Neural progenitor cell (in vitro differentiated cells): ENCODE measurements around the gene HSPA1B. TPM values are rescaled to one million over a fixed set of nuclear protein-coding genes. Genes with fewer than 3 reads are reported as not detected.

Experiments
- DNase-seq: peaks from one replicate; pipeline ENCODE4 v3.0.0-alpha.2; 2016; ENCODE audit warnings: low spot score
- H2AFZ ChIP-seq: fragments of 200-600 bp; sonication (generic); replicated peaks from 2 replicates; pipeline ENCODE4 v1.6.1; 2016; ENCODE audit warnings: antibody characterized with exemption
- H3F3A ChIP-seq: fragments of 200-600 bp; sonication (generic); 2 replicates; pipeline ENCODE4 v1.6.1; 2016; ENCODE audit warnings: antibody characterized with exemption, low read depth
- H3K27ac ChIP-seq: fragments of 200-600 bp; sonication (generic); 2 replicates; pipeline ENCODE4 v1.5.1; 2016; ENCODE audit warnings: mild to moderate bottlenecking
- H3K27me3 ChIP-seq: fragments of 200-600 bp; sonication (generic); 2 replicates; pipeline ENCODE4 v1.6.1; 2016; ENCODE audit warnings: mild to moderate bottlenecking, moderate library complexity
- H3K36me3 ChIP-seq: fragments of 200-600 bp; sonication (generic); 2 replicates; pipeline ENCODE4 v1.5.1; 2016
- H3K4me1 ChIP-seq: fragments of 200-600 bp; sonication (generic); 2 replicates; pipeline ENCODE4 v1.6.1; 2016; ENCODE audit warnings: mixed run types
- H3K4me2 ChIP-seq: fragments of 200-600 bp; sonication (generic); 2 replicates; pipeline ENCODE4 v1.6.1; 2016
- H3K4me3 ChIP-seq: fragments of 200-600 bp; sonication (generic); 2 replicates; pipeline ENCODE4 v1.5.1; 2016
- H3K79me2 ChIP-seq: fragments of 200-600 bp; sonication (generic); 2 replicates; pipeline ENCODE4 v1.6.1; 2016; ENCODE audit warnings: low read depth
- H3K9ac ChIP-seq: fragments of 200-600 bp; sonication (generic); 2 replicates; pipeline ENCODE4 v1.6.1; 2016
- H3K9me3 ChIP-seq: fragments of 200-600 bp; sonication (generic); 2 replicates; pipeline ENCODE4 v1.5.1; 2016; ENCODE audit warnings: low read depth
- H4K20me1 ChIP-seq: fragments of 200-600 bp; sonication (generic); 2 replicates; pipeline ENCODE4 v1.6.1; 2016; ENCODE audit warnings: low read depth
- H3K27ac Mint-ChIP-seq: 3 replicates; pipeline ENCODE4 v1.8.0; 2021; ENCODE audit warnings: mixed read lengths
- H3K27me3 Mint-ChIP-seq: 2 replicates; pipeline ENCODE4 v1.8.0; 2022; ENCODE audit warnings: low read depth, mild to moderate bottlenecking, inconsistent platforms, moderate library complexity, mixed read lengths; ENCODE audit not compliant: insufficient read depth
- H3K36me3 Mint-ChIP-seq: 3 replicates; pipeline ENCODE4 v1.8.0; 2021; ENCODE audit warnings: mixed read lengths
- H3K4me1 Mint-ChIP-seq: 3 replicates; pipeline ENCODE4 v1.8.0; 2021; ENCODE audit warnings: mixed read lengths
- H3K4me3 Mint-ChIP-seq: 3 replicates; pipeline ENCODE4 v1.8.0; 2021; ENCODE audit warnings: mild to moderate bottlenecking, moderate library complexity, mixed read lengths
- H3K9me3 Mint-ChIP-seq: 3 replicates; pipeline ENCODE4 v1.8.0; 2020; ENCODE audit warnings: mixed read lengths
- EZH2 ChIP-seq: fragments of 200-600 bp; sonication (generic); IDR thresholded peaks from 2 replicates; pipeline ENCODE4 v1.6.1; 2017; ENCODE audit warnings: antibody characterized with exemption, mild to moderate bottlenecking, moderate library complexity
- EZH2phosphoT487 ChIP-seq: fragments of 200-600 bp; sonication (generic); IDR thresholded peaks from 2 replicates; pipeline ENCODE4 v1.6.1; 2017; ENCODE audit warnings: antibody characterized with exemption
- total RNA-seq: library from RNA; depleted of rRNA; stranded (reverse); fragments of >200 nt; gene quantifications from 2 replicates; pipeline ENCODE4 v1.2.3, GENCODE V29; 2015; ENCODE audit warnings: low replicate concordance
- TF ChIP-seq, protein P1 (sequence below): fragments of 200-600 bp; sonication (generic); IDR thresholded peaks from 2 replicates; pipeline ENCODE4 v1.5.1; 2017; ENCODE audit warnings: antibody characterized with exemption, mild to moderate bottlenecking

HSPA1B gene
- total RNA-seq, 1 donor from 2014 or later = 35.3 TPM

DNA sequence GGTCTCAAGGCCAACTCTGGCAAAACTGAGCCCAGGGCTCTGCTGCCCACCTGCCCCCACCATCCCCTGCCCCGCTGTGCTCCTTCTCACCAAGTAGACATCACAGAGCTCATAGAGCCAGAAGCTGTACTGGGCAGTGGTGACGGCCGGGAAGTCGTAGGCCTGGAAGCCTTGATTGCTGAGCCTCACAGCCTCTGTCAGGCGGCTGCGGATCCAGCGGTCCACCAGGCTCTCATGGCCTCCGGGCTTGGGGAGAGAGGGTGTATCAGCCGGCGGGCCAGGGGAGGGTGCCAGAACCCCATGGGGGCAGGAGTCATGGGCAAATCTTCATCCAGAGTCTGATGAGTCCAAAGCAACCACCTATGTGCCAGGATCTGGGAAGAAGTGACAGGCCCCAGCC, 47.6 kb upstream of the HSPA1B start:
- Histone ChIP-seq H2AFZ (no peak overlapping the region), H3K9me3 (no peaks in the 10 kb centered on the region), H3K79me2 (no peaks in the 10 kb centered on the region), H3K4me1 (no peaks in the 10 kb centered on the region), H3K4me2 (no peak overlapping the region), H3K4me3 (no peak overlapping the region), H3K9ac (no peak overlapping the region), H4K20me1 (no peaks in the 10 kb centered on the region), H3F3A (no peaks in the 10 kb centered on the region), H3K36me3 (no peaks in the 10 kb centered on the region), H3K27me3 (no peaks in the 10 kb centered on the region), H3K27ac (no peak overlapping the region)
- Mint-ChIP-seq H3K36me3 (peaks cover 16% of the 10 kb centered on the region), H3K9me3 (no peaks in the 10 kb centered on the region), H3K27ac (no peak overlapping the region), H3K4me1 (peaks cover 6% of the 10 kb centered on the region), H3K4me3 (no peak overlapping the region), H3K27me3 (peaks cover 2% of the 10 kb centered on the region)
- DNase-seq = no peak
- TF ChIP-seq EZH2 (no peak), EZH2phosphoT487 (no peak)
- TF ChIP-seq, protein P1, sequence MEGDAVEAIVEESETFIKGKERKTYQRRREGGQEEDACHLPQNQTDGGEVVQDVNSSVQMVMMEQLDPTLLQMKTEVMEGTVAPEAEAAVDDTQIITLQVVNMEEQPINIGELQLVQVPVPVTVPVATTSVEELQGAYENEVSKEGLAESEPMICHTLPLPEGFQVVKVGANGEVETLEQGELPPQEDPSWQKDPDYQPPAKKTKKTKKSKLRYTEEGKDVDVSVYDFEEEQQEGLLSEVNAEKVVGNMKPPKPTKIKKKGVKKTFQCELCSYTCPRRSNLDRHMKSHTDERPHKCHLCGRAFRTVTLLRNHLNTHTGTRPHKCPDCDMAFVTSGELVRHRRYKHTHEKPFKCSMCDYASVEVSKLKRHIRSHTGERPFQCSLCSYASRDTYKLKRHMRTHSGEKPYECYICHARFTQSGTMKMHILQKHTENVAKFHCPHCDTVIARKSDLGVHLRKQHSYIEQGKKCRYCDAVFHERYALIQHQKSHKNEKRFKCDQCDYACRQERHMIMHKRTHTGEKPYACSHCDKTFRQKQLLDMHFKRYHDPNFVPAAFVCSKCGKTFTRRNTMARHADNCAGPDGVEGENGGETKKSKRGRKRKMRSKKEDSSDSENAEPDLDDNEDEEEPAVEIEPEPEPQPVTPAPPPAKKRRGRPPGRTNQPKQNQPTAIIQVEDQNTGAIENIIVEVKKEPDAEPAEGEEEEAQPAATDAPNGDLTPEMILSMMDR = no peak

DNA sequence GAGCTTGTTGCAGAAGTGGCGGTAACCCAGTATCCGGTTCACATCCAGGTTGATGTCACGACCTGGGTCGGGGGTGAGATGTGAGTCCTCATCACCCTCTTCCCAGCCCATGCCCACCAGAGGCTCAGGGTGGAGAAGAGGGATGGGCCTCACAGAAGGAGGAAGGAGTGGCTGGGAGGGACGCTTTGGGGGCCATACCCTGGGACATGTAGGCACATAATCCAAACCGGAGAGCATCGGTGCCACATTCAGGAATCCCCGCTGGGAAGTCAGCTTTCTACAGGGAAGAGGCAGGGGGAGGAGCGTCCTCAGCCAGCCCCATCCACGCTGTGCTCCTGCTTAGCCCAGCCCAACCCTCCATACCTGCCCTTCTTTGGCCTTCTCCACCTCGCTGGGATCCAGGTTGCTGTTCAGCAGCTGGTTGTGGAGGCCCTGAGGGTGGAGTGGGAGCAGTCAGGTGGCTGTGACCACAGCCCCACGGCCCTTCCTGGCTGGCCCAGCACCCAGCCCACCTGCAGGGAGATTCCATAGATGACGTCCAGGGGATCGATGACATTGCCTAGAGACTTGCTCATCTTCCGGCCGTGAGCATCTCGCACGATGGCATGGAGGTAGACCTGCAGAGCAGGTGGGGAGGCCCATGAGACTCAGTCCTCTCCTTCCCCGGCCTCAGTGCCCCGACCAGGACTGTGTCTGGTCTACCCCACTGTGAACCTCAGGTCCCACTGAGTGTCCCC, 46.9 kb upstream of the HSPA1B start:
- Mint-ChIP-seq H3K9me3 (no peaks in the 10 kb centered on the region), H3K4me3 (no peak overlapping the region), H3K27ac (no peak overlapping the region), H3K27me3 (peaks cover 2% of the 10 kb centered on the region), H3K36me3 (peaks cover 16% of the 10 kb centered on the region), H3K4me1 (peaks cover 4% of the 10 kb centered on the region)
- no peaks in the 10 kb centered on the region for H3F3A ChIP-seq
- no peak overlapping the region for H3K9ac ChIP-seq
- H3K79me2 ChIP-seq = no peaks in the 10 kb centered on the region
- TF ChIP-seq, protein P1 = no peak
- TF ChIP-seq EZH2 (no peak), EZH2phosphoT487 (no peak)
- no peaks in the 10 kb centered on the region for H3K4me1 ChIP-seq
- no peak overlapping the region for H3K4me2 ChIP-seq
- no peak for DNase-seq
- no peak overlapping the region for H3K4me3 ChIP-seq
- H3K36me3 ChIP-seq = no peaks in the 10 kb centered on the region
- H3K9me3 ChIP-seq = no peaks in the 10 kb centered on the region
- no peak overlapping the region for H3K27ac ChIP-seq
- H4K20me1 ChIP-seq = no peaks in the 10 kb centered on the region
- H2AFZ ChIP-seq = no peak overlapping the region
- no peaks in the 10 kb centered on the region for H3K27me3 ChIP-seq

DNA sequence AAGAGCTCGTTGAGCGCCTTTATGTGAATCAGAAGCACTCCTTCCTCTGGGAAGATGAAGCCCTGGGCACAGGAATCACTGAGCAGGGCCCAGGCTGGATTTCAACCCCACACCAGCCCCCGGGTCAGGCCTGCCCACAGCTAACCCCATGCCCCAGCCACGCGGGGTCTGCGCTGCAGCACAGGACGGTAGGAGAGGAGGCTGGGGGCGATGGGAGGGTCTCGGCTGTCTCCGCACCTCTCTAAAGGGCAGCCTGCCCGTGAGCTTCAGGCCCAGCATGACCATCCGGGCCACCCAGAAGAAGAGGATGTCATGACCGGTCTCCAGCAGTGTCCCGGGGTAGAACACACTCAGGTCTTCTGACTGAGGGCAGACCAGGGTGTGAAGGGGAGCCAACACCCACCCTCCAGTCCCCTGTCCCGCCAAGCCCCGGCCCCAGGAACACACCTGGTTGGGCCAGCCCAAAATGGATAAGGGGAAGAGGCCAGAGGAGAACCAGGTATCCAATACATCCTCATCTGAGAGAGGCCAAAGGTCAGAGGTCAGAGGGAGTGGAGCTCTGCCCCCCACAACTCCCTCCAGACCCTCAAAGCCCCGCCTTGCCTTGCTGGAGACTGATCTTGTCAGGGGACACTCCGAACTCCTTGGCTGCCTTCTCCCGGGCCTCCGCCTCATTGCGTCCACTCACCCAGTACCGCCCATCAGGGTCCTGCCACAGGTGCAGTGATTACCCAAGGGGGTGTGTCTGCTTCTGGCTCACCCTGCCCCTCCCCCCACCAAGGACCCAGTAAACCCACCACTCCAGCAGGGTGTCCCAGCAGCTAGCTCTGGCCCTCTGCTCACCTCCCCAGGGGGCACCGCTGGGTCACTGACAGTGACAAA, 46.1 kb upstream of the HSPA1B start:
- Mint-ChIP-seq H3K36me3 (peaks cover 18% of the 10 kb centered on the region), H3K27ac (no peak overlapping the region), H3K4me1 (peaks cover under 1% of the 10 kb centered on the region), H3K27me3 (peaks cover 2% of the 10 kb centered on the region), H3K9me3 (no peaks in the 10 kb centered on the region), H3K4me3 (no peak overlapping the region)
- Histone ChIP-seq H2AFZ (no peak overlapping the region), H3K9me3 (no peaks in the 10 kb centered on the region), H3K27ac (no peak overlapping the region), H3K4me2 (no peak overlapping the region), H3K9ac (no peak overlapping the region), H3F3A (no peaks in the 10 kb centered on the region), H3K79me2 (no peaks in the 10 kb centered on the region), H3K27me3 (no peaks in the 10 kb centered on the region), H4K20me1 (no peaks in the 10 kb centered on the region), H3K36me3 (no peaks in the 10 kb centered on the region), H3K4me1 (no peaks in the 10 kb centered on the region), H3K4me3 (no peak overlapping the region)
- no peak for DNase-seq
- TF ChIP-seq EZH2phosphoT487 (no peak), EZH2 (no peak)
- TF ChIP-seq, protein P1 = no peak
